Smooth muscle cell (in vitro differentiated cells): ENCODE measurements around the gene TMEFF1. TPM values are rescaled to one million over a fixed set of nuclear protein-coding genes. Genes with fewer than 3 reads are reported as not detected.

Source experiments
- DNase-seq: peaks from one replicate; lab custom pipeline; 2025; ENCODE audit not compliant: unreplicated experiment; lab: John Stamatoyannopoulos, UW
- H2AFZ ChIP-seq: fragments of 200-600 bp; sonication (generic); 2 replicates; pipeline ENCODE4 v1.6.0; 2016; ENCODE audit warnings: antibody characterized with exemption, low read depth, mild to moderate bottlenecking
- H3F3A ChIP-seq: fragments of 200-600 bp; sonication (generic); 2 replicates; pipeline ENCODE4 v1.6.0; 2017; ENCODE audit warnings: antibody characterized with exemption, low read depth
- H3K27ac ChIP-seq: fragments of 200-600 bp; sonication (generic); 2 replicates; pipeline ENCODE4 v1.5.1; 2016; ENCODE audit warnings: low read depth, mild to moderate bottlenecking
- H3K27me3 ChIP-seq: fragments of 200-600 bp; sonication (generic); 2 replicates; pipeline ENCODE4 v1.6.1; 2016; ENCODE audit warnings: low read depth, mild to moderate bottlenecking
- H3K36me3 ChIP-seq: fragments of 200-600 bp; sonication (generic); 2 replicates; pipeline ENCODE4 v1.5.1; 2016; ENCODE audit warnings: low read depth
- H3K4me1 ChIP-seq: fragments of 200-600 bp; sonication (generic); 2 replicates; pipeline ENCODE4 v1.5.1; 2016; ENCODE audit warnings: low read depth
- H3K4me2 ChIP-seq: fragments of 200-600 bp; sonication (generic); 2 replicates; pipeline ENCODE4 v1.6.0; 2016; ENCODE audit warnings: mild to moderate bottlenecking
- H3K4me3 ChIP-seq: fragments of 200-600 bp; sonication (generic); 2 replicates; pipeline ENCODE4 v1.5.1; 2016; ENCODE audit warnings: mild to moderate bottlenecking
- H3K79me2 ChIP-seq: fragments of 200-600 bp; sonication (generic); 2 replicates; pipeline ENCODE4 v1.6.0; 2016; ENCODE audit warnings: low read depth, mild to moderate bottlenecking
- H3K9ac ChIP-seq: fragments of 200-600 bp; sonication (generic); 2 replicates; pipeline ENCODE4 v1.6.0; 2016; ENCODE audit warnings: low read depth
- H3K9me3 ChIP-seq: fragments of 200-600 bp; sonication (generic); replicated peaks from 2 replicates; pipeline ENCODE4 v1.5.1; 2016; ENCODE audit warnings: low read depth
- H4K20me1 ChIP-seq: fragments of 200-600 bp; sonication (generic); 2 replicates; pipeline ENCODE4 v1.6.0; 2016; ENCODE audit warnings: low read depth
- WGBS: methylation state at CpG from one replicate; pipeline ENCODE4 v1.1.7; 2016; ENCODE audit warnings: low lambda C conversion rate; 5-methylcytosine and 5-hydroxymethylcytosine counted together
- polyA plus RNA-seq: library from polyadenylated mRNA; unstranded; fragments of >200 nt; fragmentation: Nextera tagmentation; extraction: Ambion mirVana; gene quantifications from 2 replicates; pipeline ENCODE4 v1.2.1, GENCODE V29; 2016
- total RNA-seq: library from RNA; depleted of rRNA; stranded (reverse); fragments of >200 nt; gene quantifications from 2 replicates; pipeline ENCODE4 v1.2.3, GENCODE V29; 2014
- TF ChIP-seq, protein P1 (sequence below): fragments of 200-600 bp; sonication (generic); IDR thresholded peaks from 2 replicates; pipeline ENCODE4 v1.5.1; 2017; ENCODE audit warnings: borderline replicate concordance, mild to moderate bottlenecking, antibody characterized with exemption; ENCODE audit not compliant: insufficient read depth, poor library complexity, severe bottlenecking

The TMEFF1 gene
- total and polyA plus RNA-seq, 2 experiments from 2014 or later, result 1.7 to 1.8 TPM

DNA sequence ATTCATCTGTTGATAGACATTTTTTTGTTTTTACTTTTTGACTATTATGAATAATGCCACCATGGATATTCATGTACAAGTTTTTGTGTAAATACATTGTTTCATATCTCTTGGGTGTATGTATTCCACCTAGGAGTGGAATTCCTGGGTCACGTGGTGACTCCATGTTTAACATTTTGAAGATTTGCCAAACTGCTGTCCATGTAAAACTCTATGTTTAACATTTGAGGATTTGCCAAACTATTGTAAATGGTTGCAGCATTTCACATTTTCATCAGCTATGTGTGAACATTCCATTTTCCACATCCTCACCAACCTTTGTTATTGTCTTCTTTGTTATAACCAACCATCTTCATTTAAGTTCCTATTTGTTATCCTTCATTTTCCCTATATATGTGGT, 12.2 kb downstream of the TMEFF1 start:
- DNase-seq, result no peak
- H3F3A ChIP-seq, result no peaks in the 10 kb centered on the region
- no peak overlapping the region for H3K4me2 ChIP-seq
- no peaks in the 10 kb centered on the region for H3K9me3 ChIP-seq
- H3K4me1 ChIP-seq, result no peaks in the 10 kb centered on the region
- no peaks in the 10 kb centered on the region for H3K79me2 ChIP-seq
- H3K9ac ChIP-seq, result no peak overlapping the region
- no peaks in the 10 kb centered on the region for H3K27me3 ChIP-seq
- no peak overlapping the region for H2AFZ ChIP-seq
- WGBS, result 97% methylated on average over 1 of the region's 1 CpG
- H3K4me3 ChIP-seq, result no peak overlapping the region
- no peaks in the 10 kb centered on the region for H4K20me1 ChIP-seq
- H3K36me3 ChIP-seq, result no peaks in the 10 kb centered on the region
- TF ChIP-seq, protein P1, sequence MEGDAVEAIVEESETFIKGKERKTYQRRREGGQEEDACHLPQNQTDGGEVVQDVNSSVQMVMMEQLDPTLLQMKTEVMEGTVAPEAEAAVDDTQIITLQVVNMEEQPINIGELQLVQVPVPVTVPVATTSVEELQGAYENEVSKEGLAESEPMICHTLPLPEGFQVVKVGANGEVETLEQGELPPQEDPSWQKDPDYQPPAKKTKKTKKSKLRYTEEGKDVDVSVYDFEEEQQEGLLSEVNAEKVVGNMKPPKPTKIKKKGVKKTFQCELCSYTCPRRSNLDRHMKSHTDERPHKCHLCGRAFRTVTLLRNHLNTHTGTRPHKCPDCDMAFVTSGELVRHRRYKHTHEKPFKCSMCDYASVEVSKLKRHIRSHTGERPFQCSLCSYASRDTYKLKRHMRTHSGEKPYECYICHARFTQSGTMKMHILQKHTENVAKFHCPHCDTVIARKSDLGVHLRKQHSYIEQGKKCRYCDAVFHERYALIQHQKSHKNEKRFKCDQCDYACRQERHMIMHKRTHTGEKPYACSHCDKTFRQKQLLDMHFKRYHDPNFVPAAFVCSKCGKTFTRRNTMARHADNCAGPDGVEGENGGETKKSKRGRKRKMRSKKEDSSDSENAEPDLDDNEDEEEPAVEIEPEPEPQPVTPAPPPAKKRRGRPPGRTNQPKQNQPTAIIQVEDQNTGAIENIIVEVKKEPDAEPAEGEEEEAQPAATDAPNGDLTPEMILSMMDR, result no peak
- H3K27ac ChIP-seq, result no peak overlapping the region

DNA sequence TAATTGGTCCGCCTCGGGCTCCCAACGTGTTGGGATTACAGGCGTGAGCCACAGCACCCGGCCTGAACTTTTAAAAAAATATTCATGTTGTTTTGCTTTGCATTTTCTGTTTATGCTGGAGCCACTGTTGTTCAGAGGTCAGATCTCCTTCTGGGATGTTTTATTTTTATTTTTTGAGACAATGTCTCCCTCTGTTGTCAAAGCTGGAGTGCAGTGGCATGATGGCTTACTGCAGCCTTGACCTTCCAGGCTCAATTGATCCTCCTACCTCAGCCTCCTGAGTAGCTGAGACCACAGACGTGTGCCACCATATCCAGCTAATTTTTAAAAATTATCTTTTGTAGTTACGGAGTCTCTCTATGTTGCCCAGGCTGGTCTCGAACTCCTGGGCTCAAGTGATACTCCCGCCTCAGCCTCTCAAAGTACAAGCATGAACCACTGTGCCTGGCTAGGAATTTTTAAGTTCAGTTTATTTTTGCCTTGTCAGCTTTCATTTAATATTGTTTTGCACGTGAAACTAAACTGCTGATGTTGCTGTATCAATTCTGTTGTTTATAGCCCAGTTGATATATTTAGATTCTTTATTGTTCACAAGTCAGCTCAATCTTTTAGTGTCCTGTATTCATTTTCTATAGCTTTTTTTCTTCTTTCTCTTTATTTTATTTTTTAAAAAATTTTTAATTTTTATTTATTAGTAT, 13.7 kb downstream of the TMEFF1 start:
- H3K9me3 ChIP-seq, result no peaks in the 10 kb centered on the region

DNA sequence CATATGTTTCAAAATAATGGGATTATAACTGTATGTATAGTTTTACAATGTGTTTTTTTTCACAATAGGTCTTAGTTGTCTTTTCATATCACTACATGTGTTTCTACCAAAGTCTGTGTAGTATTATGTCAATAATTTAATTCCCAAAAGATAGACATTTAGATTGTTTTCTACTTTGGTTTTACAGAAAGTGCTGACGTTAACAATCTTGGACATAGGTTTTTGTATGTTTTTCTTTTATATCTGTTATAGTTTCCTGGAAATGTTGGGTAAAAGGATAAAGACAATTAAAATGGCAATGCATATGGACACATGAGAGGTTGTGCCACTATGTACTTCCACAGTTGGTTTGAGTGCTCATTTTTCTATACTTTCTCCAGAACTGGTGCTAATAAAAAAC, 15.2 kb downstream of the TMEFF1 start:
- TF ChIP-seq, protein P1, result no peak
- Histone ChIP-seq H3K4me1 (no peaks in the 10 kb centered on the region), H3K9me3 (no peaks in the 10 kb centered on the region), H3K79me2 (no peaks in the 10 kb centered on the region), H3K27me3 (no peaks in the 10 kb centered on the region), H3K4me2 (no peak overlapping the region), H4K20me1 (no peaks in the 10 kb centered on the region), H3F3A (no peaks in the 10 kb centered on the region), H2AFZ (no peak overlapping the region), H3K36me3 (no peaks in the 10 kb centered on the region), H3K9ac (no peak overlapping the region), H3K27ac (no peak overlapping the region), H3K4me3 (no peak overlapping the region)
- no peak for DNase-seq
- WGBS, result 97% methylated on average over 1 of the region's 1 CpG

More for the DNA sequence above, 13.7 kb downstream of the TMEFF1 start:
- TF ChIP-seq, protein P1, result no peak
- H4K20me1 ChIP-seq, result no peaks in the 10 kb centered on the region
- H3K27ac ChIP-seq, result no peak overlapping the region
- H2AFZ ChIP-seq, result no peak overlapping the region
- no peaks in the 10 kb centered on the region for H3F3A ChIP-seq
- DNase-seq, result no peak
- no peaks in the 10 kb centered on the region for H3K4me1 ChIP-seq
- no peak overlapping the region for H3K4me3 ChIP-seq
- no peaks in the 10 kb centered on the region for H3K36me3 ChIP-seq
- no peaks in the 10 kb centered on the region for H3K27me3 ChIP-seq
- 97% methylated on average over 10 of the region's 10 CpGs for WGBS
- H3K4me2 ChIP-seq, result no peak overlapping the region
- no peak overlapping the region for H3K9ac ChIP-seq
- no peaks in the 10 kb centered on the region for H3K79me2 ChIP-seq

DNA sequence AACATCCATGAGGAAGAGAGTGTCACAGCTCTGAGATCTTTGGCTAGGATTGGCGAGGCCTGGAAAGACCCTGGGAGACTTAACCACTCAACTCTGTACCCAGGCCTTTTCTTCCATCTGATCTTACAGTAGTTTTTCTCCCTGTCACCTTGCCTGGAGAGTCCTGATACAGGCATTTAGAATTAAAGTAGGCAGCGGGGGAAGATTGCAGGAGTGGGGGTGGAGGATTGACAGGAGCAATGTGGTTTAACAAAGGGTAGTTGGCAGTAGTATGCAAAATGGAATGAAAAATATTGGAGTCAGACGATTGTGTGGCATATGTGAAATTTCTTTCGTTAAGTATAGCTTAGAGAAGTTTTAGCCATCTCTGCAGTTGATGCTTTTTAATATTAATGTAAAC, 16.9 kb downstream of the TMEFF1 start:
- TF ChIP-seq, protein P1, result no peak
- DNase-seq, result no peak
- Histone ChIP-seq H3K36me3 (no peaks in the 10 kb centered on the region), H3K79me2 (no peaks in the 10 kb centered on the region), H4K20me1 (no peaks in the 10 kb centered on the region), H3K4me3 (no peak overlapping the region), H3K9me3 (no peaks in the 10 kb centered on the region), H2AFZ (no peak overlapping the region), H3K27ac (no peak overlapping the region), H3K9ac (no peak overlapping the region), H3F3A (no peaks in the 10 kb centered on the region), H3K4me1 (no peaks in the 10 kb centered on the region), H3K4me2 (no peak overlapping the region), H3K27me3 (no peaks in the 10 kb centered on the region)
- 91% methylated on average over 4 of the region's 4 CpGs for WGBS
